Gastroesophageal sphincter (tissue), 4 donors: Measurements from ENCODE around the gene CTXND1. TPM values are rescaled to one million over a fixed set of nuclear protein-coding genes. Genes with fewer than 3 reads are reported as not detected.
"Not testable (repeated sequence)": the region's sequence is repeated elsewhere in the genome, so short reads cannot be mapped to it uniquely, and the experiment has no call there.

ENCODE experiments used
- ATAC-seq: fragments of 150-250 bp; one replicate; pipeline ENCODE4 v1.9.1; 2016; ENCODE audit warnings: mild to moderate bottlenecking, moderate library complexity
- H3K27ac ChIP-seq, 4 donors: fragments of 200-600 bp; sonication (generic) in 3 of 4; 1 replicate in 3 of 4; 2 replicates in 1 of 4; pipeline ENCODE4 v1.5.1; 2016 to 2019
- H3K27me3 ChIP-seq: fragments of 200-600 bp; sonication (generic); one replicate; pipeline ENCODE4 v1.5.1; 2019
- H3K36me3 ChIP-seq, 2 donors: fragments of 200-600 bp; sonication (generic); one replicate each; pipeline ENCODE4 v1.5.1; 2019; ENCODE audit warnings: control low read depth in 1 of 2
- H3K4me1 ChIP-seq, 3 donors: fragments of 200-600 bp; sonication (generic); 1 replicate in 2 of 3; 2 replicates in 1 of 3; pipeline ENCODE4 v1.5.1; 2016 to 2019; ENCODE audit warnings: control low read depth in 2 of 3
- H3K4me3 ChIP-seq, 2 donors: fragments of 200-600 bp; sonication (generic); one replicate each; pipeline ENCODE4 v1.5.1; 2019; ENCODE audit warnings: mild to moderate bottlenecking in 1 of 2, moderate library complexity in 1 of 2
- H3K9me3 ChIP-seq, 3 donors: fragments of 200-600 bp; sonication (generic); one replicate each; pipeline ENCODE4 v1.5.1; 2017 to 2019; ENCODE audit warnings: control low read depth in 2 of 3
- CTCF ChIP-seq, 4 experiments: fragments of 200-600 bp in 2 of 4; fragments of 450-650 bp in 2 of 4; sonication (generic) in 1 of 4; IDR thresholded peaks; one replicate each; pipeline ENCODE4 v1.5.1; 2017 to 2019; ENCODE audit warnings: antibody characterized with exemption in 4 of 4, mild to moderate bottlenecking in 2 of 4, moderate library complexity in 2 of 4
- EP300 ChIP-seq: sonication (generic); formaldehyde crosslinking; IDR thresholded peaks from one replicate; pipeline ENCODE4 v1.6.1; 2017; ENCODE audit warnings: antibody characterized with exemption, mild to moderate bottlenecking
- POLR2A ChIP-seq, 2 donors: fragments of 450-650 bp; IDR thresholded peaks; one replicate each; pipeline ENCODE4 v1.6.1; 2017; ENCODE audit warnings: antibody characterized with exemption in 2 of 2, mild to moderate bottlenecking in 2 of 2, moderate library complexity in 1 of 2
- POLR2AphosphoS5 ChIP-seq: sonication (generic); formaldehyde crosslinking; IDR thresholded peaks from one replicate; pipeline ENCODE4 v1.6.1; 2017; ENCODE audit warnings: antibody characterized with exemption
- WGBS, 2 donors: methylation state at CpG; one replicate each; pipeline ENCODE4 v1.1.5; 2018; ENCODE audit warnings: low coverage in 1 of 2; 5-methylcytosine and 5-hydroxymethylcytosine counted together
- total RNA-seq, 4 donors: library from RNA; depleted of rRNA; stranded (reverse); fragments of >200 nt; gene quantifications; one replicate each; pipeline ENCODE4 v1.1.0, GENCODE V29; 2016

Gene CTXND1
- under 1 TPM; 0.27 to 0.85 (median 0.75) TPM for total RNA-seq

GRCh38 chr15:80252121-80252518, at the start of gene CTXND1:
CTXND1 (minus strand) TSS chr15:80252213; CDS start chr15:80201949, 50,264 bp downstream.
- TF ChIP-seq CTCF (IDR thresholded peaks at IDR 0.05) (no peak), EP300 (no peak), POLR2AphosphoS5 (no peak), POLR2A (IDR thresholded peaks at IDR 0.05) (no peak)
- H3K27me3 ChIP-seq = peaks cover 98% of the 10 kb centered on the region
- H3K9me3 ChIP-seq = no peaks in the 10 kb centered on the region
- no peak for ATAC-seq
- peak within 1 kb of the TSS; percentile 9 to 52 for H3K4me3 ChIP-seq
- peak within 1 kb of the TSS in 3 of 4 donors; percentile 8 to 73 (median 61) for H3K27ac ChIP-seq
- H3K4me1 ChIP-seq = peaks cover 0 to 16% (median 5%) of the 10 kb centered on the region in 3 donors
- WGBS, 2 donors = 0% methylated on average over 8 of the region's 24 CpGs; no CpG with 5 or more reads in 1 of the 2 donors
- H3K36me3 ChIP-seq = no peaks in the 10 kb centered on the region

GRCh38 chr15:80301472-80301871, 49.5 kb upstream of the CTXND1 start:
- Histone ChIP-seq H3K27ac (no peak overlapping the region), H3K9me3 (no peaks in the 10 kb centered on the region), H3K4me3 (no peak overlapping the region), H3K36me3 (no peaks in the 10 kb centered on the region), H3K4me1 (no peaks in the 10 kb centered on the region), H3K27me3 (no peaks in the 10 kb centered on the region)
- WGBS, 2 donors = 42 to 57% methylated on average over 1 of the region's 1 CpG
- TF ChIP-seq POLR2A (IDR thresholded peaks at IDR 0.05) (no peak), EP300 (no peak), CTCF (IDR thresholded peaks at IDR 0.05) (no peak), POLR2AphosphoS5 (no peak)
- no peak for ATAC-seq

- not testable (repeated sequence) for H3K9me3 ChIP-seq, H3K4me3 ChIP-seq, H3K27ac ChIP-seq, ATAC-seq, H3K4me1 ChIP-seq, H3K36me3 ChIP-seq
- 94 to 96% methylated on average over 4 of the region's 4 CpGs for WGBS, 2 donors
- H3K27me3 ChIP-seq = peaks cover 10% of the 10 kb centered on the region
Measured at GRCh38 chr15:80295777-80296176, 43.8 kb upstream of the CTXND1 start.

GRCh38 chr15:80292079-80292478, 40.1 kb upstream of the CTXND1 start:
- Histone ChIP-seq H3K4me3 (no peak overlapping the region), H3K36me3 (no peaks in the 10 kb centered on the region), H3K27me3 (peaks cover 32% of the 10 kb centered on the region), H3K4me1 (no peaks in the 10 kb centered on the region), H3K9me3 (no peaks in the 10 kb centered on the region), H3K27ac (no peak overlapping the region)
- TF ChIP-seq POLR2AphosphoS5 (no peak), EP300 (no peak), POLR2A (IDR thresholded peaks at IDR 0.05) (no peak), CTCF (IDR thresholded peaks at IDR 0.05) (no peak)
- WGBS, 2 donors = 42 to 64% methylated on average over 4 of the region's 4 CpGs
- ATAC-seq = no peak

GRCh38 chr15:80290891-80291290, 38.9 kb upstream of the CTXND1 start:
- peaks cover 44% of the 10 kb centered on the region for H3K27me3 ChIP-seq
- not testable (repeated sequence) for ATAC-seq, H3K27ac ChIP-seq, H3K9me3 ChIP-seq, H3K4me1 ChIP-seq, H3K36me3 ChIP-seq, H3K4me3 ChIP-seq
- 89 to 100% methylated on average over 1 to 5 of the region's 5 CpGs for WGBS, 2 donors

GRCh38 chr15:80289528-80290495, 37.8 kb upstream of the CTXND1 start:
- no peak for ATAC-seq

More at GRCh38 chr15:80289528-80290495, 37.8 kb upstream of the CTXND1 start:
- Histone ChIP-seq H3K36me3 (no peaks in the 10 kb centered on the region), H3K4me1 (no peaks in the 10 kb centered on the region), H3K27ac (no peak overlapping the region), H3K9me3 (no peaks in the 10 kb centered on the region), H3K4me3 (no peak overlapping the region), H3K27me3 (peaks cover 41% of the 10 kb centered on the region)
- TF ChIP-seq CTCF (IDR thresholded peaks at IDR 0.05) = no peak
- no peak for TF ChIP-seq EP300
- TF ChIP-seq POLR2AphosphoS5 = no peak
- TF ChIP-seq POLR2A (IDR thresholded peaks at IDR 0.05) = no peak
- 25 to 30% methylated on average over 9 of the region's 9 CpGs for WGBS, 2 donors
